ENCODE results near the gene SPATA16.
"Not testable (repeated sequence)": the region's sequence is repeated elsewhere in the genome, so short reads cannot be mapped to it uniquely, and the experiment has no call there.

GRCh38 chr3:172866726-172867350 lies 274.2 kb downstream of the SPATA16 start:
- TF ChIP-seq CTCF (IDR thresholded peaks at IDR 0.05; ENCODE audit: low read depth, low read length, poor library complexity, severe bottlenecking); EZH2phosphoT487 (IDR thresholded peaks at IDR 0.05; ENCODE audit: borderline replicate concordance, low read length): not testable (repeated sequence)

Data from DOHH2 (cell line).